Stromal cell of bone marrow (primary cell): ENCODE results near the gene KLF13.
A peak's percentile ranks its signal among the peaks of the same experiment; 100 is the strongest.

Experiments
- DNase-seq: peaks from one replicate; pipeline ENCODE4 v3.0.0-alpha.2; 2012; ENCODE audit warnings: low read depth

Gene KLF13

GRCh38 chr15:31332020-31332680 lies 5.5 kb downstream of the KLF13 start:
- DNase-seq: no peak

- no peak for DNase-seq
Observed at GRCh38 chr15:31332681-31333071, 6.0 kb downstream of the KLF13 start.

- DNase-seq: no peak
Observed at GRCh38 chr15:31333119-31333518, 6.5 kb downstream of the KLF13 start.

GRCh38 chr15:31333820-31334219 lies 7.2 kb downstream of the KLF13 start:
- no peak for DNase-seq

GRCh38 chr15:31335989-31336592 lies 9.5 kb downstream of the KLF13 start:
- no peak for DNase-seq

- no peak for DNase-seq
Observed at GRCh38 chr15:31336593-31337295, 10.1 kb downstream of the KLF13 start.

GRCh38 chr15:31337352-31338031 lies 10.9 kb downstream of the KLF13 start:
- DNase-seq: no peak

GRCh38 chr15:31338318-31338878 lies 11.8 kb downstream of the KLF13 start:
- DNase-seq: no peak

GRCh38 chr15:31338879-31339557 lies 12.4 kb downstream of the KLF13 start:
- DNase-seq: peak; percentile 83

- DNase-seq: no peak
Observed at GRCh38 chr15:31339558-31339895, 12.9 kb downstream of the KLF13 start.

- no peak for DNase-seq
Observed at GRCh38 chr15:31340047-31340446, 13.4 kb downstream of the KLF13 start.

GRCh38 chr15:31340592-31340991 lies 14.0 kb downstream of the KLF13 start:
- no peak for DNase-seq

- DNase-seq: no peak
Observed at GRCh38 chr15:31341071-31341470, 14.4 kb downstream of the KLF13 start.

GRCh38 chr15:31341496-31342195 lies 15.0 kb downstream of the KLF13 start:
- no peak for DNase-seq

- no peak for DNase-seq
Observed at GRCh38 chr15:31342381-31342780, 15.7 kb downstream of the KLF13 start.

GRCh38 chr15:31342781-31343626 lies 16.4 kb downstream of the KLF13 start:
- DNase-seq: no peak

- no peak for DNase-seq
Observed at GRCh38 chr15:31343831-31344230, 17.2 kb downstream of the KLF13 start.

- DNase-seq: no peak
Observed at GRCh38 chr15:31344266-31344665, 17.6 kb downstream of the KLF13 start.

- no peak for DNase-seq
Observed at GRCh38 chr15:31344823-31345605, 18.4 kb downstream of the KLF13 start.
